IPS DF 6.9 (cell line): ENCODE data around the gene TRAF3.
"Not testable (repeated sequence)": the region's sequence is repeated elsewhere in the genome, so short reads cannot be mapped to it uniquely, and the experiment has no call there.

Experiments
- DNase-seq: peaks from one replicate; pipeline ENCODE4 v3.0.0-alpha.2; 2013; ENCODE audit warnings: low read depth, low spot score
- H3K27ac ChIP-seq: one replicate; pipeline ENCODE4 v1.5.1; 2013; ENCODE audit warnings: low read length, control low read depth
- H3K27me3 ChIP-seq: 2 replicates; pipeline ENCODE4 v1.6.1; 2013; ENCODE audit warnings: mild to moderate bottlenecking, low read length; ENCODE audit not compliant: control insufficient read depth, insufficient read depth
- H3K36me3 ChIP-seq: 2 replicates; pipeline ENCODE4 v1.6.1; 2013; ENCODE audit warnings: low read length; ENCODE audit not compliant: control insufficient read depth, insufficient read depth
- H3K4me1 ChIP-seq: 2 replicates; pipeline ENCODE4 v1.6.1; 2013; ENCODE audit warnings: low read length; ENCODE audit not compliant: control insufficient read depth, insufficient read depth
- H3K4me3 ChIP-seq: 2 replicates; pipeline ENCODE4 v1.5.1; 2013; ENCODE audit warnings: mild to moderate bottlenecking, low read length
- H3K9me3 ChIP-seq: 2 replicates; pipeline ENCODE4 v1.6.1; 2013; ENCODE audit warnings: low read length, inconsistent platforms; ENCODE audit not compliant: control insufficient read depth, insufficient read depth
- WGBS: extraction: QIAGEN DNeasy Blood & Tissue Kit; methylation state at CpG from one replicate; pipeline ENCODE4 v1.1.7; 2013; ENCODE audit warnings: mixed read lengths, missing lambda C conversion rate; ENCODE audit not compliant: insufficient read length, insufficient coverage; 5-methylcytosine and 5-hydroxymethylcytosine counted together

The TRAF3 gene

GRCh38 chr14:102822311-102822863 lies 45.1 kb downstream of the TRAF3 start:
- Histone ChIP-seq H3K27me3 (no peaks in the 10 kb centered on the region), H3K4me1 (peaks cover 9% of the 10 kb centered on the region; the same call in 1 of the 2 replicates), H3K36me3 (no peaks in the 10 kb centered on the region), H3K9me3 (no peaks in the 10 kb centered on the region), H3K4me3 (no peak overlapping the region), H3K27ac (no peak overlapping the region)
- DNase-seq, result no peak
- WGBS, result no CpG with 5 or more reads among the region's 10 CpGs

GRCh38 chr14:102822887-102823286 lies 45.6 kb downstream of the TRAF3 start:
- not testable (repeated sequence) for H3K9me3 ChIP-seq, DNase-seq, H3K4me3 ChIP-seq, H3K4me1 ChIP-seq, H3K27me3 ChIP-seq, H3K36me3 ChIP-seq, H3K27ac ChIP-seq
- no CpG with 5 or more reads among the region's 6 CpGs for WGBS

GRCh38 chr14:102823546-102823945 lies 46.3 kb downstream of the TRAF3 start:
- no peaks in the 10 kb centered on the region for H3K9me3 ChIP-seq
- H3K27ac ChIP-seq, result no peak overlapping the region
- no CpG with 5 or more reads among the region's 5 CpGs for WGBS
- H3K4me1 ChIP-seq, result peaks cover 11% of the 10 kb centered on the region
- H3K36me3 ChIP-seq, result no peaks in the 10 kb centered on the region
- DNase-seq, result no peak
- no peak overlapping the region for H3K4me3 ChIP-seq
- H3K27me3 ChIP-seq, result no peaks in the 10 kb centered on the region

DNA sequence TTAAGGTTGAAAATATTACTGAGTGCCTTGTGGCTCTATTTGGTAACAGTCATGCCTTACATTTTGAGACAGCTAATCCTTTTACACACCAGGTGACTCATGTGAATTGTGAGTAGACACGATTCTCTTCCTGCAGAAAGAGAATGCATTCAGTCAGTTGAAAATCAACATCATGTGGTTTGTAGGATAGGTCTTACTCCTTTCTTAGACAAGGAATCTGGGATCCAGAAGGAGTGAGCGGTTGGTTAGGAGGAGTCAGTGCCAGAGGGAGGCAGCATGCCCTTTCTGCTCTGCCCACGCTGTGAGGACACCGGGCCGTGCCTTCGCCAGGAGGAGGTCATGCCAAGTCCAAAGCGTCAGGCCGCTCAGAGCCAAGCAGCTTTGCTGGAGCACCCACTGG lies 47.6 kb downstream of the TRAF3 start:
- Histone ChIP-seq H3K4me3 (no peak overlapping the region), H3K4me1 (peaks cover 7% of the 10 kb centered on the region), H3K9me3 (no peaks in the 10 kb centered on the region), H3K27me3 (no peaks in the 10 kb centered on the region), H3K27ac (no peak overlapping the region), H3K36me3 (no peaks in the 10 kb centered on the region)
- no peak for DNase-seq
- WGBS, result no CpG with 5 or more reads among the region's 8 CpGs

DNA sequence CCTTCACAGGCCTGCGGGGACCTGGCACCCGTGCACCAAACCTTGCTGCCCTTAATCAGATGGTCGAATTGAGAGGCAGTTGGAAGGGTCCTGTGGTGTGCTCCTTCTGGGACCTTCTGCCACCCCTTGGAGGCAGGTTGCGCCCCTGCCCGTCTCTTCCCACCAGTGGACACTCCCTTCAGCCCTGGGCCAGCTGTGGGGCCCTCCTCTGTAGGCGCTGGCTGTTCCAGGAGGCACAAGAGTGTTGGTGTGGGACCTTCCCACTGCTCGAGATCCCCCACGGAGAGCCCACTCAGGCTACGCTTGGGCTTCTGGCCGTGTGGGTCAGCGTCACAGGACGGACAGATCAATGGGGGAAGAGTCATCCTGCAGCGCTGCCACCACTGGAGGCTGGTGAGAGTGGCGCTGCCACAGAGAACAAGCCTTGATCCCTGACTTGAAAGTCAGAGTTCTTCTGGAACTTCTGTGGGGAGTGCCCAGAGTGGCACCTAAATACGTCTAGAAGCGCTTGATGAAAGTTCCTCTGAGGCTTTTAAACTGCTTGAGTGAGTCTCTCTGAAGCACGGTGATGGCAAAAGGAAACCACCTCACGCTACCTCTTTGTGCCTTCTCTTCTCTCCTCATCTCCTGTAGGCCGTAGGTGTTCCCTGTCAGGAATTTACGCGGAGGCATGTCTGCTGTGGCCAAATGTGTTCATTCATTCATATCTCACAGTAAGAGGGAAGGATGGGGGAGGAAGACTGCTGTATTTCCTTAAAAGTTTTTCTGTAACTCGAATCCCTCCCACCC lies 48.3 kb downstream of the TRAF3 start:
- WGBS, result no CpG with 5 or more reads among the region's 22 CpGs
- H3K36me3 ChIP-seq, result no peaks in the 10 kb centered on the region
- H3K27ac ChIP-seq, result no peak overlapping the region

DNA sequence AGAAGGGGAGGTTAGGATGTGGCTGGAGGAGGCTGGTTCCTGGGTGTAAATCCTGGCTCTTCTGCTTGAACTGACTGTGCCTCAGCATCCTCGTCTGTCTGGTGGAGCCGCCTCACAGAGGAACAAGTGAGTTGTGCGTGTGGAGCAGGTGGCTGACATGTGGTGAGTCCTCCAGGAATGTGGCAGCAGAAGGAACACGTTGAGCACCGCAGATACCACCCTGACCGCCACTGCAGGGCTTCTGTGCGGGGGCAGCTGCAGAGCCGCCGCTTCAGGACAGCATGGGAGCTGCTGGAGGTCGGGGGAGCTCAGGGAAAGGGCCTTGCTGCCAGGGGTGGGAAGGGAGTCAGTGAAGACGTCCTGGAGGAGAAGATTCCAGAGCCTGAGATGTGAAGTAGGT lies 48.9 kb downstream of the TRAF3 start:
- no peak overlapping the region for H3K4me3 ChIP-seq
- no CpG with 5 or more reads among the region's 11 CpGs for WGBS
- H3K4me1 ChIP-seq, result peaks cover 5% of the 10 kb centered on the region
- DNase-seq, result no peak
- no peaks in the 10 kb centered on the region for H3K36me3 ChIP-seq
- H3K27me3 ChIP-seq, result no peaks in the 10 kb centered on the region
- H3K9me3 ChIP-seq, result no peaks in the 10 kb centered on the region
- H3K27ac ChIP-seq, result no peak overlapping the region

More for the DNA sequence above, 48.3 kb downstream of the TRAF3 start:
- DNase-seq, result no peak
- Histone ChIP-seq H3K27me3 (no peaks in the 10 kb centered on the region), H3K9me3 (no peaks in the 10 kb centered on the region), H3K4me3 (no peak overlapping the region), H3K4me1 (peaks cover 5% of the 10 kb centered on the region)

- Histone ChIP-seq H3K27ac (no peak overlapping the region), H3K36me3 (no peaks in the 10 kb centered on the region), H3K4me3 (no peak overlapping the region), H3K27me3 (no peaks in the 10 kb centered on the region), H3K4me1 (peaks cover 6% of the 10 kb centered on the region), H3K9me3 (no peaks in the 10 kb centered on the region)
- no peak for DNase-seq
- no CpG with 5 or more reads among the region's 25 CpGs for WGBS
Measured at GRCh38 chr14:102826751-102827675, 49.8 kb downstream of the TRAF3 start.

GRCh38 chr14:102827716-102828115 lies 50.5 kb downstream of the TRAF3 start:
- H3K9me3 ChIP-seq, result no peaks in the 10 kb centered on the region
- WGBS, result no CpG with 5 or more reads among the region's 13 CpGs
- no peak overlapping the region for H3K4me3 ChIP-seq
- peaks cover 6% of the 10 kb centered on the region for H3K4me1 ChIP-seq
- no peaks in the 10 kb centered on the region for H3K27me3 ChIP-seq
- DNase-seq, result no peak
- H3K27ac ChIP-seq, result no peak overlapping the region
- no peaks in the 10 kb centered on the region for H3K36me3 ChIP-seq

DNA sequence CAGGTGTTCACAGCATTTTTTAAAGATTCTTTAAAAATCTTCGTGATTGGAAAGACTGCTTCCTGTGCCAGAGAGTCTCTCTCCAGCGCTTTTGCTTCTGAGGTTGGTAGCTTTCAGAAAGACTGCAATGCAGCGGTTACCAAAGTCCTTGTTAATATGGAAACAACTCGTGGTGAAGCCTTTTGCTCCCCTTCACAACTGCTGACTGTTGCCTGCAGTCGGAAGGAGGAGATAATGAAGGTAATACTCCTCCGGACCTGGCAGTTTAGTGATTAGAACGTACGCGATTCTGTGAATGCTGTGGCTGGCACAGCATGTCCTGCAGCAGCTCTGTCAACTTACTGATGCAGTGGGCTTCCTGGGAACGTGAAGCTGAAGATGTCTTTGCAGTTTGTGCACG lies 50.9 kb downstream of the TRAF3 start:
- H3K27ac ChIP-seq, result no peak overlapping the region
- H3K4me1 ChIP-seq, result peaks cover 8% of the 10 kb centered on the region
- no CpG with 5 or more reads among the region's 11 CpGs for WGBS
- no peaks in the 10 kb centered on the region for H3K27me3 ChIP-seq
- no peaks in the 10 kb centered on the region for H3K9me3 ChIP-seq
- no peak for DNase-seq
- H3K36me3 ChIP-seq, result no peaks in the 10 kb centered on the region
- no peak overlapping the region for H3K4me3 ChIP-seq

DNA sequence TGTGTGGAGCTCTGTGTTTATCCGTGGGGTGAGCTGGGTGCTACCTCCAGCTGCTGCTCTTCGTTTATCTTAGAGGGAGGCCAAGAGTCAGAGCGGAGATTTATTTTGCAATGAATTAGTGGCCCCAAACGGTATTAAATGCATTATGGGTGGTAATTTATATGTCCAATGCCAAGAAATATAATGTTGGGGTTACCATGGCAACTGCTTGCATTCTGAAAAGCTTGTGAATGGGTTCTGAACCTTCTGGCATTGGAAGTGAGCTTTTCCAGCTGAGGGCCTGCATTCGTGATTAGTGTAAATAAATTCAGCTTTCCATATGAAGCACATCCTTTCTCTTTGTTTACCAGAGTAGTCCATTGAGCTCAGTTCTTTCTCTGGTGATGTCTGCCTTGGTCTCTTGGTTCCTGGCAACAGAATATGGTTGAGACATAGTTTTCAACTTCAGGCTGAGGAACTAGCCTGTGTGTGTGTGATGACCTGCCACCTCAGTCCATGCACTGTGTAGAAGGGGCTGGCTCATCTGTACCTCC lies 51.8 kb downstream of the TRAF3 start:
- Histone ChIP-seq H3K27me3 (no peaks in the 10 kb centered on the region), H3K27ac (no peak overlapping the region), H3K9me3 (no peaks in the 10 kb centered on the region), H3K4me1 (peaks cover 9% of the 10 kb centered on the region), H3K4me3 (no peak overlapping the region), H3K36me3 (no peaks in the 10 kb centered on the region)
- no peak for DNase-seq
- WGBS, result no CpG with 5 or more reads among the region's 5 CpGs
